ENCODE results near the gene VGLL3.
A peak's percentile ranks its signal among the peaks of the same experiment; 100 is the strongest.
"Not testable (repeated sequence)": the region's sequence is repeated elsewhere in the genome, so short reads cannot be mapped to it uniquely, and the experiment has no call there.

Gene VGLL3

DNA sequence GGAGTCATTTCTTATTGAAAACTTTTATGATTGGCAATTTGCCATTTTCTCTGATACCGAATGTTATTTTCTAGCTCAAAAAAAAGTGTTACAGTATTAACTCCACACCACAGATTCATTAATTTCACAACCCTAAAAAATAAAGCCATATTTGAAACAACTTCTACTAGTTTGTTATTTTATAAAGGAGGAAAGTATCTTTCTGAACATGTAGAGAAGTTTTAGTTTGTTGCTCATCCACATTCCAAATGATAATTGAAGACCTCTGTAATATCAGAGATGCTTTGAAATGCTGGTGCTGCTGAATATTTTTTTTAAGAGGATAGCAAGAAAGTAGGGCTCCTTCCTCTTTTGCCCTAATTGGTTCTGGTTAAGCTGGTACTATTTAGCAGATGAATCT lies 1.9 kb downstream of the VGLL3 start:
- no peak for DNase-seq (ENCODE audit: low read depth)

DNA sequence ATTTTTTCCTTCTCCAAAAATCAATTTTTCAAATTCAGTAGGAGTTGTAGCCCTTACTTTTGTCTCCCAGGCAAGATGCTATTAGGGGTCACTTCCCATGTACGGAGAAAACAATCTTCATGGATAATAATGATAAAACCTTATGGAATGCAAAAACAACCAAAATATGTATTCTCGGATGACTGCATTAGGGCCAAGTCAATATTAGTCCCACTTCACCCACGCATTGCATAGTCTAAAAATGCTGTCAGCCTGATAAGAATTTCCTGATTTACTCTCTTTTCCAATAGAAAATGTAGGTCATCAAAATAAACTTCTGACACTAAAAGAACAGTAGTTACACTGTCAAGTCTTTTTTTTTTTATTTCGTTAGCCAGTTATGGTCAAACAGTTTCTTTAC lies 2.7 kb downstream of the VGLL3 start:
- peak; percentile 62 for DNase-seq (ENCODE audit: low read depth)

DNA sequence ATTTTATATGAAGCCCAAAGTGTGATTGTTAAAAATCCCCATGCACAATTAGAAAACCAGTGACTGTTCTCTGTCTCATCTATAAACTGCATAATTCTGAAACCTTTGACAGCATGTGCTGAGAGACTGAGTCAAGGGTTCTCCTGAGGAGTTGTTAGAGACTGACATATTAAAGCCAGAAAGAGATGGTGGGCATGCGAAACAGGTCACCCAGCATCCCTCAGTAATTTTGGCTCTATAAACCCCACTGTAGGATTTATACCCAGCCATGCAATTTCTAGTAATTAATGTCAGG lies 3.6 kb downstream of the VGLL3 start:
- DNase-seq (ENCODE audit: low read depth) = no peak

DNA sequence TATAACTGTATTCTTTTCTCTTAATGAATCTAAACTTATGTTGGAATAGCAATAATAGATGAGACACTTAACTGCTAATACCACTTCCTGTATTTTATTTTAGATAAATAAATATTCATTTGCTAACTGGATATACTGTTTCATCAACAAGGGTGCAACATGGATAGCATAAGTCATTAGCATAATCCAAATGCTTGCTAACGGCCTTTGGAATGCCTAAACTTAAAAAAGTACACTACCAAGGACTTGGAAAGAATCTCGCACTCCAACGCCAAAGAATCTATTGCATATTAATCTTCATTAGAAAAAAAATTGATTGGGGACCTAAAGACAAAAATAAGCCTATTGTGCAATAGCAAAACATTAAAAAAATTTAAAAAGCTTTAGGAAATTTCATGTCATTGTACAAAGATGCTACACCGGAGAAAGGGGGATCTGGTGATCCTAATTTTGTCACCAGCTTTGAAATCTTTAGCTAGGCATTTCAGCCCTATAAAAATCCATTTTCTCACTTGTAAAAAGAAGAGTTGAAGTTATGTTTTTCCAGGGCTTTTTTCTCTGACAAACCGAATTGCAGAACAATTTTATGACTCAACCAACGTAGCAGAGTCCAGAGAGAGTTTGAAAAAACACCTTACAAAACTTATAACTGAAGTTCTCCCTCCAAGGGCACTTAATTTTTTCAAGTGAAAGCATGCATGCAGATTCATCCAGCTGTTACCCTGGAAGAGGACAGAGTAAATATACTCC lies 4.1 kb downstream of the VGLL3 start:
- no peak for DNase-seq (ENCODE audit: low read depth)

DNA sequence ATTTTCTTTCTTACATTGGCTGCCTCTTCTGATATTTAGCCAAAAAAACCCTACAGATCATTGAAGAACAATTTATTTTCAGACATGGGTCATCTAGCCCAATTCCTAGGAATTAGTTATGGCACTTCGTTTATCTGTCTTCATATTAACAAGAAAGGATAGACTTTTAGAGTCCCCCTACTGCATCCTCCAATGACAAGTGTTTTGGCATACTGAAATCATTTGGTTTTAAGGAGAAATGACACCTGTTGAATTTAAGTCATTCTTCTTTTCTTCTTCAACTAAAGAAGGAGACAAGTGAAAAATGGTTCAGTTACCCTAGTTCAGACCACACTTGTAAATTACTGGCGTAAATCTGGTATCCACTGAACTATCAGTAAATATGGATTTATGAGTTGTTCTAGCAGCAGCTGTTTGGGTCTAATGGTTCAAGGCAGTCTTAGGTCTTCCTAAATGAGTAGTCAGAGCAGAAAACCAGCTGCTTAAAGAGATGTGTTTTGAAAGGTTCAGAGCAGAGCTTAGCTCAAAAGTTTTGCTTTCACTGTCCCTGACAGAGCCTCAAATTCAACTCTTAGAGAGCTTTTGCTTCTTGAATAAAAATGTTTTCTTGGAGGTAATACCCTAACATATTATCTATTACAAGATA lies 5.6 kb downstream of the VGLL3 start:
- DNase-seq (ENCODE audit: low read depth) = no peak

DNA sequence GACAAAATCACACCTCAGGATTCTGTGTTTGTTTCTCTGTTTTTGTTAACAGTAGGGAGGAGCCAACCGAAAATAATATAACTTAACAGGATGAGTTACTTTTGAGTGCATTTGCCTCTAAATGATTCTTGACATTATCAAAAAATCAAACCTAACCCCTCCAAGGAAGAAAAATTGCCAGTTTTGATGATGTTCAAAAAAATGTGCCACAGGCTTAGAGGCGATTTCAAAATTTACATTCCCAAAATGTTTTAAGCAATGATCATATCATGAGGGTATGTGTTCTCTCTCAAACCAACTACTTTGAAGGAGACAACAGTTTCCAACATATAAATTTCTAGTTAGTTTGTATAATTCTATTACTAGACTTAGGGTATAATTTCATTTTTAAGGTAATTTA lies 6.7 kb downstream of the VGLL3 start:
- no peak for DNase-seq (ENCODE audit: low read depth)

DNA sequence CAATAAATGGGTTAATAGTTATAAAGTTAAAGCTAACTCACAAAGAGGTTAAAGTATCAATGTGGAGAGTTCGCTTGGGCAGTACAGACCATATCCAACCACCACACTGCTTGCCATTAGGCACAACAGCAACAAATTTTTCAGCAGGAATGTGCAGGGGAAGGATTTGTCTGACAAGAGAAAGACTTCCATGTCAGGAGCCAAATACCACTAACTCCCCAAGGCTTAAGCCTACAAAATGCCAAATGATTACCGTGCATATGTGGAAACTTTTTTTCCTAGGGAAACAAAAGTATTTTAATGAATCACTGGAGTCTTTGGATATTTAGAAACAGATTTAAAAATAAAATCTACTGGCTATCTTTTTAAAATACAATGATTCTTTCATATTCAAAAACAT lies 8.1 kb downstream of the VGLL3 start:
- DNase-seq (ENCODE audit: low read depth) = peak; percentile 82

DNA sequence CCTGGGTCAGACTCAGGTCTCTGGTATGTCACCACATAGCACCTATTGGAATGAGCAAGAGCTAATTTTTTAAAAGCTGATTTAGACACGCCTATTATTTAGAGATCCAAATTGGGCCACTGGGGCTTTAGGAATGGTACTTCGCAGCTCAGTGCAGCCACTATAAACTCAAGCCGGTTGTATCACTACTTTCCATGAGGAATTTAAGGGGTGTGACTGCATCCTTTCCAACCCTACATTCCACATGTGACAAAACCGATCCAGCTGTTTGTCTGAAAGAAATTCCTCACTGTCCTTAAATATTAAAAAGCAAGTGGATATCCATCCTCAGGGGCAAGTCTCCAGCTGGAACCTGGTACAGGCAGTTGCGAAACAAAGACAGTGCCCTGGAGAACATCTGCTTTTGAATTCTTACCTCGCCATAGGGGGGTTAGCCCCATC lies 12.8 kb downstream of the VGLL3 start:
- no peak for DNase-seq (ENCODE audit: low read depth)

DNA sequence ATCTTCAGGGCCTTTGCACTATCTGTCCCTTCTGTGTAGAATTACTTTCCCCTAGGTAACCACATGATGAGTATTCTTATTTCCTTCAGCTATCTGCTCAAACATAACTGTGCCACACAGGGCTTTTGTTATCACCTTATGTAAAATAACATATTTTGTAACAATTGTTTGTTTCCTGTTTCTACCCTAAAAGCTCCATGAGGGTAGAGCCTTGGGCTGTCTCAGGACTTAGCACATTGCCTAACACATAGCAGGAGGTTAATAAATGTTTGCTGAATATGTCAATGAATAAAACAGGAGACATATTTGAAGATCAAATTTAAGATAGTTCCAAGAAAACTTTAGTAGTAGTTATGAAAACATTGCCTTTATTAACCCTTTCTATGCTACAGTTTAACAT lies 14.7 kb downstream of the VGLL3 start:
- DNase-seq (ENCODE audit: low read depth) = no peak

DNA sequence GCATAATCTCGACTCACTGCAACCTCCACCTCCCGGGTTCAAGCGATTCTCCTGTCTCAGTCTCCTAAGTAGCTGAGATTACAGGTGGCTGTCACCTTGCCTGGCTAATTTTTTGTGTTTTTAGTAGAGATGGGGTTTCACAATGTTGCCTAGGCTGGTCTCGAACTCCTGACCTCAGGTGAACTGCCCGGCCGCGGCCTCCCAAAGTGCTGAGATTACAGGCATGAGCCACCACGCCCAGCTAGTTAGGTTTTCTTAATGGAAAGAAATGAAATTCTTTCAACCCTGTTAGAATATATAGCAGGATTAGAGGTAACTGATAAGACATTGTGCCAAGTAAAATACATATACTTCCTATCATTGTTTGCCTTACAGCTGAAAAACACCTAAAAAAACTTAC lies 16.8 kb downstream of the VGLL3 start:
- DNase-seq (ENCODE audit: low read depth) = not testable (repeated sequence)

DNA sequence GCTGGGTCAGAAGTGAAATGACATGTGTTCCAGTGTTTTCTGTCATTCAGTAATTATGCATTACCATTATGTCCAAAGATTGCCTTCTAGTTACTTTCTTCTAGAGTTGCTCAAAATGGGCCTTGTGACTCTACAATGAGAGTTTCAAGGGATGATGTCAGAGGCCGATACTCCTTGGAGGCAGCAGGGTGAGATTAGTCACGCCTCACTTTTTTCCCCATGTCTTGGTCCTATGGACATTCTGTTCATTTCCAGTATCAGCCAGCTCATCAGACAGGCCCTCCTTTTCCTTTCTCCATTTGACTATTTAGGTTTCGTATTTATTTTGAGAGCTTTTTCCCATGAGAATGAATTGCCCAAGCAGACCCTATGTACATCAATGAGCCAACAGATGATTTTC lies 17.5 kb downstream of the VGLL3 start:
- peak; percentile 92 for DNase-seq (ENCODE audit: low read depth)

DNA sequence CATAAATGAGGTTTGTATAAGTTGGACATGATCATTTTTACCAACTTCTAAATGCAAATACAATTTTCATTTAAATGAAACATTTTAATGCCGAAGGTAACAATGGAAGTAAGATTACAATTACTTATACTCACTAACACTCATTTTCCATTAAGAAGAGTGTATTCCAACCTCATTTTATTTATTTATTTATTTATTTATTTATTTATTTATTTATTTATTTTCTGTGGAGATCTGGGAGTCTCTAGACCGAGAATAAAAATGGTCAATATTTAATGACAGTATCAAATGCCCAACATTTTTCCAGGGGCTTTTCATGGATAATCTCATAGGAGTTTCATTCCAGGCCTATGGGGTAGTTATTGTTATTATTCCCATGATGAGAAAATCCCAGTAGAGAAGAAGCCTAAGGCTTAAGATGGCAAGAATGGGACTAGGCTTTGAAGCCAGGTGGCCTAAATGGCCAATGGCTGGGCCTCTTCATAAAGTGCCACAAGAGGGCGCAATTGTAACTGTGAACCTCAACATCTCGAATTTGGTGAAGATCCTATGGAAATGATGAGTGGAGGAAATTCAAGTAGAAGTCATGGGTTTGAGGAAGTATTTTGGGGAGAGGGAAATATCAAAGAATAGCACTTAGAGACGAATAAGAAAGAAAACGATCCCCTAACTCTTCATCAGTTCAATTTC lies 21.3 kb downstream of the VGLL3 start:
- DNase-seq (ENCODE audit: low read depth) = no peak

DNA sequence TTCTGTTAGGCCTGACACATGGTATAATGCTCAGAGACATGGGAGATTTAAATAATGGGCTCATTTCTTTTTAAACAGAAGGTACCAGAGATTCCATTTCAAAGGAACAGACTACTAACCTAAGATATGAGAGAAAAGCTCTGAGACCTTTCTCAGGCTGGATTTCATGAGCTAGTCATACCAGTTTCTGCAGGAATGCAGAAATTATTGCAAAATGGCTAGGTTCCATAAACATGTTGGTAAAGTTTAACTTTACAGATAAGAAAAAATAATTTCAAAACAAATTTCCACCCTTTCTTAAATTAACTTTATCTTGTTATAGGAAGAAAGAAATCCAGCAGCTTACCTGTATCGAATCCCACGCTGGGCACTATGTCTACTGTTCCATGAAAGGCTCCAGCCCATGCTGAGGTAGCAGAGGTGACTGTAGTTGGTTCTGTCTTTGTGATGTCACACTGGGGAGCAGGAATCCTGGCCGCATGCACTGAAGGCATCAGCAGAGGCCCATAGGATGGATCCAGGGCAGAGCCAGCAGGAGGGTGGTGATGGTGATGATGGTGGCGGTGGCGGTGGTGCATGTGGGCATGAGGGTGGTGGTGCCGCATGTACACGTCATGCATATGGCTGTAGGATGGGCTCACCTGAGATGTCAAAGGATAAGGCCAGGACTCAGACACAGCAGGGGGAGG lies 22.6 kb downstream of the VGLL3 start:
- DNase-seq (ENCODE audit: low read depth) = no peak

DNA sequence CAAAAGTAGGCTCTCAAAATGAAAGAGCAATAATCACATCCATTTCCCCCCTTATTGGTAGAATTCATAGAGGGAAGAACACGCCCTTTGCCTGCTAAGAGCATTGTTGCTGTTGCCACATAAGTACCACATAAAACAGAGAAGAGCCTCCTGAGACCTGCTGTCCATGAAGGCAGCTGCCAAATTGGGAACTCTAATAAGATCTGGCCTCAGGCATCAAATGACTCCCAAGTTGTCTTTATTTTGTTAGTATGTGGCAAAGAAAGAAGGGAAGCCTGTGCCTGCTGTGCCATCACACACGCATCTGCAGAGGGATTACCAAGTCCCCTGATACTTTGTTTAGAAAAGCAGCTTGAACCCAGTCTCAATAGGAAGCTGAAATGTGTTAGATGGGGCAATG lies 23.9 kb downstream of the VGLL3 start:
- no peak for DNase-seq (ENCODE audit: low read depth)

DNA sequence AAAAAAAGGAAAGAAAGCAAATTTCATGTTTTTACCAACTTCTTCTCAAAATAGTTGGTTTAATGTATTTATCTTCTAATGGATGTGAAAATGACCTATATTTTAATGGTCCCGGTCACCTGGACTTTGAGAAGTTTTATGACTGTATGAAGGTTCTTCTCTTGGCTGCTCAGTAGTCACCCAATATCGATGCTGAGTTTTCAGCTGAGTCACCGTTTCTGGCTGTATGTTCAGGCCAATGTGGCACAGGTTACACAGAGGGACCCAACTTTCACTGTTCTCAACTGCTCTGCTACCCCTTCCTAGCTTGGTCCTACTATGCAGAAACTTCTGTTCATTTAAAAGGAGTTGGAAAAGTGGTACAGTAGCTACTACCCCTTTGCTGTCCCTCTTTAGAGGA lies 25.8 kb downstream of the VGLL3 start:
- DNase-seq (ENCODE audit: low read depth) = no peak

DNA sequence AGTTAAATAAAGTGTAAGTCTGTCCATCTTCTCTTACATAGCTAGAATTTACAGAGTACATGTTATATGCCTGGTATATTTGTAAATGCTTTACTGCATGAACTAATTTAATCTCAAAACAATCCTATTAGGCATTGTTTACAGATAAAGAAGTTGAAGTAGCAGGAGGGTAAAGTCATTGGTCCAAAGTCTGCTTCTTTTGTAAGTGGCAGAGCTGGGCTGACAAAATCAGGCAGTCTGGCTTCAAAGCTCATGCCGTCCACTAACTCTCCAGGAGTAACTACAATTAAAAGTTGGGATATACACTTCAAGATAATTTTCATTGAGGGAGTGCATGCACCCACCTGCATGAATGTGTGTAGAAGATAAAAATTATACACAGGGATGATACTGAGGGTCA lies 27.3 kb downstream of the VGLL3 start:
- no peak for DNase-seq (ENCODE audit: low read depth)

DNA sequence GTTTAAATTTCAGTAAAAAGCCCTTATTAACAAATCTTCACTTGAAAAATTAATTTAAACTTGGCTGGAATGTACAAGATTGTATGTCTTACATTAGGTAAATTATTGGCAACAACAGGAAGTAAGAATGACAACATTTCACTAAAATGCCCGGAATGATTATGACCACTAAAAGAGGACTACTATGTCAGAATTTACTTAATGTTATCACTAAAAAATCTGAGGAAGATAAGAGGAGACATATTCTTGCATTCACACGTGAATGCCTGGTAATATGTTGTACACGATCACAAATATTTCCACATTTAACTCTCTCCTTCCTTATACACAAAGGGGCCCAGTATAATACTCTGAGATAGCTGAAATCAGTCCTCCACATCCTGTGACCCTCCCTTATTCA lies 29.7 kb downstream of the VGLL3 start:
- DNase-seq (ENCODE audit: low read depth) = no peak

DNA sequence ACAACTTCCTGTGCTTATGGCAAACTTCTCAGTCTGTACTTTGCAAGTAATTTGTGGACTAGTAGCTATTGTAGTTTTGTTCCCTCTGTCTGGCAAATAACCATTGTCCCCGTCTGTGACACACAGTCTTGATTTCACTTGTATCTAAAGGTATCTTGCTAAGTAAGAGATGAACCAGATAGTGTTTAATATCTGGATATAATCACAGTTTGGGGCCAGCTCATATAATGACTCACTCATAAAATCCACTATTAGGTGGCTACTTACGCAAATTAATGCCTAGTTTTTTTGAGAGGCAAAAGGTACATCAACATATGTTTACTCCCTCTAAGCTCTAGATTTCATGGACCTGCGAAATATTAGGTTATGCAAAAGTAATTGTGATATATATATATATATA lies 30.4 kb downstream of the VGLL3 start:
- no peak for DNase-seq (ENCODE audit: low read depth)

DNA sequence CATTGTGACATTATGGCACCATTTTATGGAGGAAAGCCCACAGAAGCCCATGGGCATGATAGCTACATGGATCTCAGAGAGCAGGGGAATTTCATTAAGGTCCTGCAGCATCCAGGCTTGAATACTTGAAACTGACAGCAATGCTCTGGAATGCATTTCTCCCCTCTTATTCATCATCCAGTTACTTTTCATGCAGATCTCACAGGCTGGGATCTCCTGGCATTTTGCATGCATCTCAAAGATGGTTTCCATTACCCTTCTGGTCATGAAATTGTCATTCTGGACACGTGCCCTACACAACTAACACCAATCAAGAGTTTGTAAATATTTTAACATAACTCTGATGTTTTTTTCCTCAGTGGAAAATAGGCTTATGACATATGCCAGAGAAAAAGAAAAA lies 32.4 kb downstream of the VGLL3 start:
- DNase-seq (ENCODE audit: low read depth) = peak; percentile 72

DNA sequence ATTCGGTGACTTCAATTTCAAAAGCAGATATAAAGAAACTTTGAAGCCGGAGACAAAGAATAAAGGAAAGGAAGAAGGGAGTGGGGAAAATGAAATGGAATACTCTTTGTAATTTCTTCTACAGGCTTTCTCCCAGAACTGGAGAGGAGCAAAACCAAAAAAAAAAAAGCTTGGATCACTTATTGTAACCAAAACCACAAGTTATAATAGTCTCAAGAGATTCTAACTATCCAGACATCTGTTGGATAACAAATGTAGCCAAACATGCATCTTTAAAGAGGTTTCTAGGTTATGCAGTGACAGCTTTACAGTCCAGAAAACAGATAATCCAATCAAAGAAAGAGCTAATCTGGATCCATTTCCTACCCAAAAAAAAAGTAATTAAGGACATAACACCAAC lies 36.2 kb downstream of the VGLL3 start:
- DNase-seq (ENCODE audit: low read depth) = no peak

DNA sequence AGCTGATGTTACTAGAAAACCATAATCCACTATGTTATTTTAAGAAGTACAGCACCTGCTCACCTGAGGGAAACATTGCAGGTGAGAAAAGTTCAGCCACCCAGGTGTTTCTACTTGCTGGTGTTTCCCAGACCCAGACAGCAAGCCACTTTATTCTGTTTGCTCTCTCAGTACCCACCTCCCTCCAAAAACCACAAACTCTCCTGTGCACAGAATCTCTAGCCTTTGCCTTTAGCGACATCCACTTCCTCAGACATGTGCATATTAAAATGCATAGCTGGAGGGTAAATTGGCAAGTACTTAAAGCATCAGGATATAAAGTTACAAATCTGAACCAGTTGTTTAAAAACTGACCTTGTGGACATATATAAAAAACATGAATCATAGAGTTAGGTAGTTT lies 36.7 kb downstream of the VGLL3 start:
- DNase-seq (ENCODE audit: low read depth) = no peak

DNA sequence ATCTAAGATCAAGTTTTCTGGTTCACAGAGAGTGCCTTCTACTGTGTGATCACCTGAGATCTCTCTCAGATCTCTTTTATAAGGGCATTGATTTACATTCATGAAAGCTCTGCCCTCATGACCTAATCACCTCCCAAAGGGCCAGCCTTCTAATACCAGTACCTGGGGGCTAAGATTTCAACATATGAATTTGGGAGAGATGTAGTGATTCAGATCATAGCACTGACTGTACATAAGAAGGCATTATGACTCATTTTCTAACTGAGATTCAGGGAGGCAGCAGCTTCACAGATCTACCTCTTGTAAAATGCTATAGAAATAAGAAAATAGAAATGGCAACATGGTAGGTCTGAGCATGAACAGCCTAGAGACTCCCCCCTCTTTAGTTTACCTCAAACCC lies 39.6 kb downstream of the VGLL3 start:
- DNase-seq (ENCODE audit: low read depth) = peak; percentile 41

DNA sequence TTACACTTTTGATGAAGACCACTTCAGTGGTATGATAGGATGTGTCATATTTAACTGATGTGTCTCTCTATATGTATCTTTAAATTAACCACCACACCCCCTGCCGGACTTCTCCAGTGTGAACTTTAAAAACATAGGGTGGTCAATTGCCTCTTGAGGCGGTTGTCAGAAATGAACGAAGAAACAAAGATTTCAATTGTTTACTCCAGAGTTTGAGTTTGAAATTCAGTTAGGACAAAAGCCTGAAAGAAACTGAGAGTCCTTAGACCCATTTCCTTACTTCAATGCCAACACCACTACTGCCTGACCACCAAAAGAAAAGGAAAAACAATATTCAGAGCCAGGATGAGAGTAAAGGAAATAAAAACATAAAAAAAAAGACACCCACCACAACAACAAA lies 40.2 kb downstream of the VGLL3 start:
- no peak for DNase-seq (ENCODE audit: low read depth)
